ENCODE measurements around the gene TCERG1L.

- no peak for TF ChIP-seq POLR2A (IDR thresholded peaks at IDR 0.05)
- TF ChIP-seq CTCF (IDR thresholded peaks at IDR 0.05): no peak
Observed at GRCh38 chr10:131275691-131276090, 35.8 kb downstream of the TCERG1L start.

Data from body of pancreas (tissue), 4 donors.